Colonic mucosa (tissue), 4 donors: ENCODE measurements around the gene MIPOL1. TPM values are rescaled to one million over a fixed set of nuclear protein-coding genes. Genes with fewer than 3 reads are reported as not detected.

Experiments
- DNase-seq: peaks from one replicate; pipeline ENCODE4 v3.0.0-alpha.2; 2020
- H3K27ac ChIP-seq: fragments of 200-600 bp; one replicate; pipeline ENCODE4 v1.8.0; 2021
- H3K27me3 ChIP-seq: fragments of 200-600 bp; one replicate; pipeline ENCODE4 v1.8.0; 2021
- H3K36me3 ChIP-seq: fragments of 200-600 bp; one replicate; pipeline ENCODE4 v1.8.0; 2021
- H3K4me1 ChIP-seq: fragments of 200-600 bp; one replicate; pipeline ENCODE4 v1.8.0; 2021; ENCODE audit warnings: mild to moderate bottlenecking
- H3K4me3 ChIP-seq: fragments of 200-600 bp; one replicate; pipeline ENCODE4 v1.8.0; 2021
- H3K9ac ChIP-seq, 2 donors: one replicate each; pipeline ENCODE4 v1.7.0; 2013; ENCODE audit warnings: control low read depth in 2 of 2, low read depth in 2 of 2, low read length in 2 of 2
- H3K9me3 ChIP-seq: fragments of 200-600 bp; one replicate; pipeline ENCODE4 v1.8.0; 2021
- intact Hi-C: fragments of 100-400 bp; cut with DNase I; formaldehyde crosslinking; loops from one replicate; pipeline ENCODE4 v1.14.1; 2022
- total RNA-seq, 2 donors: library from RNA; stranded (reverse); fragmentation: NEBNext Ultra II Directional in 1 of 2; extraction: Animal tissue kit (Norgen Biotek cat#: 25700) in 1 of 2; gene quantifications; one replicate each; pipeline ENCODE4 v1.2.1, GENCODE V29; 2021
- TF ChIP-seq, protein P1 (sequence below): fragments of 200-600 bp; IDR thresholded peaks from one replicate; pipeline ENCODE4 v1.8.0; 2022; ENCODE audit warnings: antibody characterized with exemption, mild to moderate bottlenecking
- donor health status: healthy.
- donor health status: DM: no; HTN: no; CAD: no.
- donor health status: DM: no; HTN: no; CAD: no.

MIPOL1 gene
- total RNA-seq, 2 donors from 2014 or later, result 4.9 to 7.7 TPM

DNA sequence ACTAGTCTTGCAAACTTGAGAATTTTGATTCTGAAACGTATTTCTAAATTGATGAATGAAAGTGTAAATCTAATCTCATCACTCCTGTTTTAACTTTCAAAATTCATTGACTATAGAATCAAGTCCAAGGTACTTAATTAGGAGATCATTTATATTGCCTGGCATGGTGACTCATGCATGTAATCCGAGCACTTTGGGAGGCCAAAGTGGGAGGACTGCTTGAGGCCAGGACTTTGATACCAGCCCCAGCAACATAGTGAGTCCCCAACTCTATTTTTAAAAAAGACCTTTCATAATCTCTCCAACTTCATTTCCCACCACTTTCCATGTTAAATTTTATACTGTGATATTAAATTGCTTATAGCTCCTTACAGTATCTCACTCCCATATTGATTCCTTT is 3.0 kb upstream of the MIPOL1 start:
- TF ChIP-seq, protein P1, sequence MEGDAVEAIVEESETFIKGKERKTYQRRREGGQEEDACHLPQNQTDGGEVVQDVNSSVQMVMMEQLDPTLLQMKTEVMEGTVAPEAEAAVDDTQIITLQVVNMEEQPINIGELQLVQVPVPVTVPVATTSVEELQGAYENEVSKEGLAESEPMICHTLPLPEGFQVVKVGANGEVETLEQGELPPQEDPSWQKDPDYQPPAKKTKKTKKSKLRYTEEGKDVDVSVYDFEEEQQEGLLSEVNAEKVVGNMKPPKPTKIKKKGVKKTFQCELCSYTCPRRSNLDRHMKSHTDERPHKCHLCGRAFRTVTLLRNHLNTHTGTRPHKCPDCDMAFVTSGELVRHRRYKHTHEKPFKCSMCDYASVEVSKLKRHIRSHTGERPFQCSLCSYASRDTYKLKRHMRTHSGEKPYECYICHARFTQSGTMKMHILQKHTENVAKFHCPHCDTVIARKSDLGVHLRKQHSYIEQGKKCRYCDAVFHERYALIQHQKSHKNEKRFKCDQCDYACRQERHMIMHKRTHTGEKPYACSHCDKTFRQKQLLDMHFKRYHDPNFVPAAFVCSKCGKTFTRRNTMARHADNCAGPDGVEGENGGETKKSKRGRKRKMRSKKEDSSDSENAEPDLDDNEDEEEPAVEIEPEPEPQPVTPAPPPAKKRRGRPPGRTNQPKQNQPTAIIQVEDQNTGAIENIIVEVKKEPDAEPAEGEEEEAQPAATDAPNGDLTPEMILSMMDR, result no peak
- H3K4me1 ChIP-seq, result no peaks in the 10 kb centered on the region
- intact Hi-C loops, result no loop called here
- no peak overlapping the region for H3K9ac ChIP-seq
- H3K36me3 ChIP-seq, result no peaks in the 10 kb centered on the region
- no peak overlapping the region for H3K27ac ChIP-seq
- H3K9me3 ChIP-seq, result no peaks in the 10 kb centered on the region
- no peaks in the 10 kb centered on the region for H3K27me3 ChIP-seq
- DNase-seq, result no peak
- H3K4me3 ChIP-seq, result no peak overlapping the region

DNA sequence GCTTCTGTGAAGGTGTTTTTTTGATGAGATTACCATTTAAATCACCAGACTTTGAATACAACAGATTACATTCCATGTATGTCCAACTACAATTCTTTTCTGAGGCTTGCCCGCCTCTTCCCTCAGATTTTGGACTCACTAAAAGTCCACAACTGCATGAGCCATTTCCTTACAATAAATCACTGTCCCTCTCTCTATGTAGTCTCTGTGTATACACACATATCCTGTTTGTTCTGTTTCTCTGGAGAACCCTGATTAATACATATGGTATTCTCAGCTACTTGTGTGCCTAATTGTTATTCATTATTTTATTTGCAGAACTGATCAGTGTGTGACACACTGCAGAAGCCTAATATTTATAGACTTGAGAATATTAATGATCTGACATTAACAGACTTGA is 2.4 kb upstream of the MIPOL1 start:
- H3K9me3 ChIP-seq, result no peaks in the 10 kb centered on the region
- TF ChIP-seq, protein P1, result no peak
- H3K27me3 ChIP-seq, result no peaks in the 10 kb centered on the region
- H3K27ac ChIP-seq, result no peak overlapping the region
- no peak overlapping the region for H3K4me3 ChIP-seq
- no peaks in the 10 kb centered on the region for H3K4me1 ChIP-seq
- intact Hi-C loops, result no loop called here
- DNase-seq, result no peak
- no peaks in the 10 kb centered on the region for H3K36me3 ChIP-seq
- H3K9ac ChIP-seq, result no peak overlapping the region

DNA sequence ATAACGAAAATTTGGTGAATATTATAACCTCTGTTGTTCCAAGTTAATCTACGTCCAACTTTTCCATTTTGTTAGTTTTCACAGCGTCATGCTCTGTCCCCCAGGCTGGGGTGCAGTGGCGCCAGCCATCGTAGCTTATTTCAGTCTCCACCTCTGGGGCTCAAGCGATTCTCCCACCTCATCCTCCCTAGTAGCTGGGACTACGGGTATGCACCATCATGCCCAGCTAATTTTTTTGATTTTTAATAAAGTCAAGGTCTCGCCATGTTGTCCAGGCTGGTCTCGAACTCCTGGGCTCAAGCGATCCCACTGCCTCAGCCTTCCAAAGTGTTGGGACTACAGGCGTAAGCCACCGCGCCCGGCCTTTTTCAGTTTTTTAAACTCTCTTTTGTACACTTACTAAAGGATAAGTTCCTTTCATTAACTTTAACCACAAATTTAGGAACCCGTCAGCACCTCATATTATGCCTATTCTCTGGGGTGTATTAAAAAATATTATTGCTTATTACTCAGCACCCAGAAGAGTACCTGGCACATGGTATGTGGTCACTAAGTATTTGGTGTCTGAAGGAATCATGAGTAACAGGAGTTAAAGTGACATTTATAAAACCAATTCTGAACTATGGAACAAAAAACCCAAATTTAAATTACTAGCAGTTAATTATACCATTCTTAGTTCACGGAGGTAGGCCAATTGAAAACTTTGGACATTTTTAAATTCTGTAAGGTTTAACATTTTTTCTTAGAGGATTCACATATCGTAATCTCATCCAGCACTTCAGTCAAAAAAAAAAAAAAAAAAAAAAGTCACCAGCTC is 925 bp upstream of the MIPOL1 start:
- intact Hi-C loops, result no loop called here
- peak overlapping the region; percentile 48 for H3K4me3 ChIP-seq
- H3K4me1 ChIP-seq, result no peaks in the 10 kb centered on the region
- H3K27me3 ChIP-seq, result no peaks in the 10 kb centered on the region
- peak overlapping the region in 1 of 2 donors; percentile 66 for H3K9ac ChIP-seq
- no peaks in the 10 kb centered on the region for H3K36me3 ChIP-seq
- TF ChIP-seq, protein P1, result no peak
- DNase-seq, result no peak
- no peaks in the 10 kb centered on the region for H3K9me3 ChIP-seq
- H3K27ac ChIP-seq, result peak overlapping the region; percentile 74

DNA sequence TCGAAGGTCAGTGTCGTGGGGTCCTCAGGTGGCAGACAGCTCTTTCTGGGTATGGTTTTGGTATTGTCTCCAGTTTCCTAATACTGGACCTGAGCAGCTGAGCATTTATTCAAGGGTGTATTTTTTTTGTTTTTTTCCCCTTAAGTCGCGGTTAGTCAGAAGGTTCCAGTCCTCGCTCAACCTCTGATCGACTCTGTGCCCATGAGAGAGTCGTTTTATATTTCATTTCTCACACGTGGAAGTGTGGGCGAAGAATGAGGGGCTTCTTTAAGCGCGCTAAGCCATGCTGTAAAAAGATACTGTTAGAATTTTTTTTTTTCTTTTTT is 499 bp downstream of the MIPOL1 start:
- intact Hi-C loops, result no loop called here
- Histone ChIP-seq H3K9ac (peak overlapping the region; percentile 48 to 62), H3K27ac (peak overlapping the region; percentile 74), H3K9me3 (no peaks in the 10 kb centered on the region), H3K36me3 (no peaks in the 10 kb centered on the region), H3K4me1 (no peaks in the 10 kb centered on the region), H3K27me3 (no peaks in the 10 kb centered on the region), H3K4me3 (peak overlapping the region; percentile 48)
- TF ChIP-seq, protein P1, result no peak
- no peak for DNase-seq

DNA sequence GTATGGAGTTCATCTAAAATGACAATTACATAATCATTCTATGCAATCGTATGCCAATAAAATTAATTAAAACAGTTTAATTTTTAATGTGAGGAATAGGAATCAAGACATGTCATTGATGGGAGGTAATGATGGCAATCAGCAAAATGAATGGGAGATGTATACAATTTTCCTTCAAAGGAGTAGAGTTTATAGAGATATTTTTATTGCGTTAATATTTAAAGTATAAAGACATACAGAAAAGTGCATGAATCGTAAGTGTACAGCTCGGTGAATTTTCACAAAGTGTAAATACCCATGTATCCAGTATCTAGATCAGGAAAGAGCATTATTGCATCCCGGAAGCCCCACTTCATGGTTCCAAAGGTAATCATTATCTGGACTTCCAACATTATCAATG is 1.2 kb downstream of the MIPOL1 start:
- H3K36me3 ChIP-seq, result no peaks in the 10 kb centered on the region
- H3K9me3 ChIP-seq, result no peaks in the 10 kb centered on the region
- no peak overlapping the region for H3K9ac ChIP-seq
- no peak overlapping the region for H3K4me3 ChIP-seq
- TF ChIP-seq, protein P1, result no peak
- H3K4me1 ChIP-seq, result no peaks in the 10 kb centered on the region
- intact Hi-C loops, result no loop called here
- DNase-seq, result no peak
- no peak overlapping the region for H3K27ac ChIP-seq
- H3K27me3 ChIP-seq, result no peaks in the 10 kb centered on the region
